GM21825 (cell line): ENCODE data around the gene PEX16.

Source experiments
- ATAC-seq: cut with Tn5 transposase; IDR thresholded peaks from one replicate; pipeline ENCODE4 v1.9.1; 2021; ENCODE audit warnings: mild to moderate bottlenecking, moderate library complexity; ENCODE audit not compliant: unreplicated experiment

PEX16 gene

GRCh38 chr11:45931739-45932138 is 14.1 kb upstream of the PEX16 start:
- ATAC-seq = no peak

- ATAC-seq = no peak
Observed at GRCh38 chr11:45930951-45931570, 13.4 kb upstream of the PEX16 start.

- peak; percentile 86 for ATAC-seq
Observed at GRCh38 chr11:45930031-45930794, 12.5 kb upstream of the PEX16 start.

- ATAC-seq = no peak
Observed at GRCh38 chr11:45929486-45930030, 11.9 kb upstream of the PEX16 start.

- no peak for ATAC-seq
Observed at GRCh38 chr11:45928535-45929215, 11.0 kb upstream of the PEX16 start.

- ATAC-seq = no peak
Observed at GRCh38 chr11:45927684-45928413, 10.2 kb upstream of the PEX16 start.

- ATAC-seq = no peak
Observed at GRCh38 chr11:45927332-45927683, 9.6 kb upstream of the PEX16 start.

- ATAC-seq = no peak
Observed at GRCh38 chr11:45926536-45927331, 9.1 kb upstream of the PEX16 start.

- no peak for ATAC-seq
Observed at GRCh38 chr11:45926001-45926401, 8.3 kb upstream of the PEX16 start.

- ATAC-seq = no peak
Observed at GRCh38 chr11:45925550-45925949, 7.9 kb upstream of the PEX16 start.

GRCh38 chr11:45924927-45925326 is 7.2 kb upstream of the PEX16 start:
- no peak for ATAC-seq

GRCh38 chr11:45924036-45924915 is 6.6 kb upstream of the PEX16 start:
- ATAC-seq = no peak

GRCh38 chr11:45922425-45923082 is 4.9 kb upstream of the PEX16 start, which contains the start of gene LARGE2:
Gene LARGE2, plus strand, starts transcription at chr11:45922656. Its CDS starts 227 bp downstream, at chr11:45922883.
- no peak for ATAC-seq

GRCh38 chr11:45921561-45922424 is 4.1 kb upstream of the PEX16 start:
- ATAC-seq = no peak

- no peak for ATAC-seq
Observed at GRCh38 chr11:45920531-45921477, 3.1 kb upstream of the PEX16 start.

- no peak for ATAC-seq
Observed at GRCh38 chr11:45919806-45920530, 2.3 kb upstream of the PEX16 start.
